Glomerular visceral epithelial cell (primary cell): ENCODE measurements around the gene SPC25.

Source experiments
- DNase-seq: peaks from one replicate; pipeline ENCODE4 v3.0.0-alpha.2; 2016; ENCODE audit errors: extremely low spot score

Gene SPC25

DNA sequence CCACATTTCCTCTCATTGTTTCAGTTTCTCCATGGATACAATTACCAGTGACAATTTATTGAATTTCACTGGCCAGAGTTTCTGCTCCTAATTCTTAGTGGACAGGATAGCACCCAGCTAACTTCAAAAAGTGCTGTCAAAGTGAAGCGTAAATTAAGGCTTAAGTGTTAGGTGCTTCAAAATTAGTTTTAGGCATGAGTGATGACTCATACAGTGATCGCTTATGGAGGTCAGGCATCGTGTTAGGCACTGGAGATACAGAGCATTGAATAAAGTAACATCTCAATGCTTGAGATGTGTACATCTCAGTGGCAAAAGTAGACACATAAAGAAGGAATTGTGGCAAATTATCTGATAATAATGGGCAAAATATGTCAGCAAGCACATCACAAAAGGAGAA is 47.0 kb downstream of the SPC25 start:
- no peak for DNase-seq

DNA sequence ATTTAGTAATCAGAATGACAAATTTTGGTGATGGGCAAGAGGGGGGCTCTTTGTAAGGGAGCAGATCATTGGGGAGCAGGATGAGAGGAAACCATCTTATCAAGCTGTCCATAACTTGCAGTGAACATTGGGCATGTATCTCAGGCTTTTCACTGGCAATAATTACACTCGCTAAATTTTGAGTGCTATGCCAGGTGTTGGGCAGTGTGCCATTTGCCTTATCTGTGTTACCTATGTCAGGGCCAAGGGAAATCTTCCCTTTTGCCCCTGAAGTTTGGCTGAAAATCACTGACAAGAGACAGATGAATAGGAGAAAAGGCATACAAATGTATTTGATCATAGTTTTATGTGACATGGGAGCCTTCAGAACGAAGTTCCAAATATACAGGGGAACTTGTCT is 48.8 kb downstream of the SPC25 start:
- no peak for DNase-seq

DNA sequence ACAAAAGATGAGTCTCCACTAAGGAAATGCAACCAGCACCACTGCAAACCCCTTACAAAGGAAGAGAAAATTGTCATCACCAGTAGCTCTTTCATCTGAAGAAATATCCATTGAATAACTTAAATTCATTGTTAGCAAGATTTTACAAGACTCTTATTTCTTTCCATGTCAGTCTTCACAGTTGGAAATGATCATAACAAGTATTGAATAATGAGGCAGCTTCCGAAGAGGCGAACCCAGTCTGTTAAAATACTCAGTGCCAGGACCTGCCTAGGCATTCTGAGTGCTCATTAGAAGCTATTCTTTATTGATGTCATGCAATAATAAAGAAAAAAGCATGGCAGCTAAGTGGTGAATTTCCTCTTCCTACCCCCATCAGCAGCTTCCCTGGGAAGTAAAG is 54.3 kb downstream of the SPC25 start:
- DNase-seq: no peak

DNA sequence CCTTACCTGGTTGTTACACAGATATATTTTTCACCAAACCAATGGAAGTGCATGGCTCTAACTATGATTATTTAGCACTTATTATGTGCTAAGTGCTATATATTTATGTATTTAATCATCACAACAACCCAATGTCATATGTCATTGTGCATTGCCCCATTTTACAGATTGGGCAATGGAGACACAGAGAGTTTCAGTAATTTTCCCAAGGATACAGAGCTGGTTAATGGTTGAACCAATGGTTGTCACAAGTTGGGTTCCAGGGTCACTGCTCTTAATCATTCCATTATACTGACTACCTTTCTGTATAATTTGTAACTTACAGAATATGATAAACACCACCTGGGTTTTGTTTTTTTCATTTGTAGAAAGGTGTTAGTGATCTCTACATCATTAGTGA is 58.6 kb downstream of the SPC25 start:
- no peak for DNase-seq

DNA sequence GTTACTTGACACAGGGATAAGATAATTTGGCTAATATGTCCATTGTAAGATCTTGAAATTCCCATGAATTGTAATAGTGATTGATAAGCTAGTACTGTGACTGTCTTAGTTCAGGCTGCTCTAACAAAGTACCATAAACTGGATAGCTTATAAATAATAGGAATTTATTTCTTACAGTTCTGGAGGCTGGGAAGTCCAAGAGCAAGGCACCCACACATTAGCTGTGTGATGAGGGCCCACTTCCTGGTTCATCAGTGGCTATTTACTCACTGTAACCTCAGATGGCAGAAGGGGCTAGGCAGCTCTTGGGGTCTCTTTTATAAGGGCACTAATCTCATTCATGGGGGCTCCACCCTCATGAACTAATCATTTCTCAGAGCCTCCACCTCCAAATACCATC is 59.3 kb downstream of the SPC25 start:
- DNase-seq: no peak

- no peak for DNase-seq
Observed at GRCh38 chr2:168825126-168825525, 65.1 kb downstream of the SPC25 start.

DNA sequence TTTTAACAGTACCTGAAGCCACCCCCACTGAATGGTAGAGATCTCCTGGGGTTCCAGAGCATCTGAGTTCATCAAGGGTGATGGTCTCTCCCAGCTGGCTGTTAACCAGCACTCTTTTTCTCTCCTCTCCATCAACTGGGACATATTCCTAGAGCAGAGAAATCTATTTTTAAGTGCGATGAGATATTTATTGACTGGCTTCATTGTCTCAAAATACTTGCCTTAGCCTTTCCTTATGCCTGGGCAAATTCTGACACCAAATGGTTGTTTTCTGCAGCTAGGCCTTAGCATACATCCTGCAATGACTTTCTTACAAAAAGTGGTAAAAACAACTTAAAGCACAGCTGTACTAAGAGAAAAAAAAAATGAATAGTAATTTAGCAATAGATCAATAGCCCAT is 68.2 kb downstream of the SPC25 start:
- no peak for DNase-seq

DNA sequence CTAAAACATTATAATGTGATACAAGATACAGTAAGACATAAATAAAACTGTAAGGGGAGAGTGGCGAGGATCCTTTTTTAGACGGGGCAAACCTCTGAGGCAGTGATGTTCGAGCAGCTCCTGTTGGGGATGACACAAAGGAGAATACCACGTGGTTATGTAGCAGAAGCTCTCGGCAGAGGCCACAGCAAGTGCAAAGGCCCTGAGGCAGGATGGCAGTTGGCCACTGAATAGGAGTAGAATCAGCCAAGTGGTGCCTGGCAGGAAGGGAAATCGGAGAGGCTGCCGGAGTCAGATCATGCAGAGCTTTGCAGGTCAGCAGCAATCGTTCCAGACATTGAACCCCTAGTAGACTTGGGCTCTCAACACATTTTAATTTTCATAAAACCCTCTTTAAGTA is 68.7 kb downstream of the SPC25 start:
- no peak for DNase-seq
